ENCODE measurements around the gene IL2RA.

GRCh38 chr10:6103591-6103990 lies 41.4 kb upstream of the IL2RA start:
- TF ChIP-seq CTCF (IDR thresholded peaks at IDR 0.05) = no peak
- TF ChIP-seq POLR2A (IDR thresholded peaks at IDR 0.05) = no peak

All from Peyer's patch (tissue), 4 donors.